Measurements from ENCODE around the gene CPA3. TPM values are rescaled to one million over a fixed set of nuclear protein-coding genes. Genes with fewer than 3 reads are reported as not detected.

The CPA3 gene
- total and polyA plus RNA-seq, 2 experiments from 2014 or later, result 0.68 to 1.1 TPM

- Histone ChIP-seq H3K4me1 (ENCODE audit: insufficient read depth) (no peaks in the 10 kb centered on the region), H3K27me3 (no peaks in the 10 kb centered on the region), H3K9me2 (replicated peaks; ENCODE audit: insufficient read depth) (no peaks in the 10 kb centered on the region), H2AFZ (no peak overlapping the region), H3K27ac (no peak overlapping the region), H3K36me3 (replicated peaks; ENCODE audit: insufficient read depth, low read depth) (no peaks in the 10 kb centered on the region), H3K4me3 (no peak overlapping the region), H3K9me3 (ENCODE audit: low read depth) (no peaks in the 10 kb centered on the region), H3K79me2 (no peaks in the 10 kb centered on the region), H4K20me1 (ENCODE audit: insufficient read depth, poor library complexity, severe bottlenecking) (no peaks in the 10 kb centered on the region), H3K4me2 (no peak overlapping the region)
- 67% methylated on average over 4 of the region's 4 CpGs for WGBS (ENCODE audit: low lambda C conversion rate, missing lambda C conversion rate)
- no peak for DNase-seq (ENCODE audit: low spot score)
- no peak for TF ChIP-seq EZH2 (IDR thresholded peaks at IDR 0.05; ENCODE audit: borderline replicate concordance)
- TF ChIP-seq EZH2phosphoT487 (IDR thresholded peaks at IDR 0.05; ENCODE audit: low read depth, severe bottlenecking, unreplicated experiment), result no peak
- no peak for TF ChIP-seq CTCF (IDR thresholded peaks at IDR 0.05; ENCODE audit: poor library complexity)
These were observed 37.1 kb downstream of the CPA3 start for GRCh38 chr3:148901987-148902791.

- 84% methylated on average over 2 of the region's 2 CpGs for WGBS (ENCODE audit: low lambda C conversion rate, missing lambda C conversion rate)
- Histone ChIP-seq H3K4me3 (no peak overlapping the region), H3K27me3 (no peaks in the 10 kb centered on the region), H3K79me2 (no peaks in the 10 kb centered on the region), H3K9me3 (ENCODE audit: low read depth) (no peaks in the 10 kb centered on the region), H3K4me2 (no peak overlapping the region), H3K9me2 (replicated peaks; ENCODE audit: insufficient read depth) (no peaks in the 10 kb centered on the region), H3K27ac (no peak overlapping the region), H3K4me1 (ENCODE audit: insufficient read depth) (no peaks in the 10 kb centered on the region), H3K36me3 (replicated peaks; ENCODE audit: insufficient read depth, low read depth) (no peaks in the 10 kb centered on the region), H4K20me1 (ENCODE audit: insufficient read depth, poor library complexity, severe bottlenecking) (no peaks in the 10 kb centered on the region), H2AFZ (no peak overlapping the region)
- DNase-seq (ENCODE audit: low spot score), result no peak
- TF ChIP-seq EZH2phosphoT487 (IDR thresholded peaks at IDR 0.05; ENCODE audit: low read depth, severe bottlenecking, unreplicated experiment) (no peak), EZH2 (IDR thresholded peaks at IDR 0.05; ENCODE audit: borderline replicate concordance) (no peak), CTCF (IDR thresholded peaks at IDR 0.05; ENCODE audit: poor library complexity) (no peak)
These were observed 37.9 kb downstream of the CPA3 start for GRCh38 chr3:148903022-148903442.

- H3K27ac ChIP-seq, result no peak overlapping the region
- no peaks in the 10 kb centered on the region for H3K9me2 ChIP-seq (replicated peaks; ENCODE audit: insufficient read depth)
These were observed 38.8 kb downstream of the CPA3 start for GRCh38 chr3:148903941-148904340.

More at GRCh38 chr3:148903941-148904340, 38.8 kb downstream of the CPA3 start:
- Histone ChIP-seq H3K4me3 (no peak overlapping the region), H3K4me2 (no peak overlapping the region), H3K9me3 (ENCODE audit: low read depth) (no peaks in the 10 kb centered on the region), H3K79me2 (no peaks in the 10 kb centered on the region), H3K4me1 (ENCODE audit: insufficient read depth) (no peaks in the 10 kb centered on the region), H3K36me3 (replicated peaks; ENCODE audit: insufficient read depth, low read depth) (no peaks in the 10 kb centered on the region), H3K27me3 (no peaks in the 10 kb centered on the region), H2AFZ (no peak overlapping the region), H4K20me1 (ENCODE audit: insufficient read depth, poor library complexity, severe bottlenecking) (no peaks in the 10 kb centered on the region)
- TF ChIP-seq CTCF (IDR thresholded peaks at IDR 0.05; ENCODE audit: poor library complexity) (no peak), EZH2phosphoT487 (IDR thresholded peaks at IDR 0.05; ENCODE audit: low read depth, severe bottlenecking, unreplicated experiment) (no peak), EZH2 (IDR thresholded peaks at IDR 0.05; ENCODE audit: borderline replicate concordance) (no peak)
- DNase-seq (ENCODE audit: low spot score), result no peak
